Germinal center (tissue), 1 donor: ENCODE measurements around the gene PHTF1.
"Not testable (repeated sequence)": the region's sequence is repeated elsewhere in the genome, so short reads cannot be mapped to it uniquely, and the experiment has no call there.

Experiments
- DNase-seq: peaks from one replicate; pipeline ENCODE4 v3.0.0; 2012; ENCODE audit warnings: mixed read lengths, low spot score

Gene PHTF1

DNA sequence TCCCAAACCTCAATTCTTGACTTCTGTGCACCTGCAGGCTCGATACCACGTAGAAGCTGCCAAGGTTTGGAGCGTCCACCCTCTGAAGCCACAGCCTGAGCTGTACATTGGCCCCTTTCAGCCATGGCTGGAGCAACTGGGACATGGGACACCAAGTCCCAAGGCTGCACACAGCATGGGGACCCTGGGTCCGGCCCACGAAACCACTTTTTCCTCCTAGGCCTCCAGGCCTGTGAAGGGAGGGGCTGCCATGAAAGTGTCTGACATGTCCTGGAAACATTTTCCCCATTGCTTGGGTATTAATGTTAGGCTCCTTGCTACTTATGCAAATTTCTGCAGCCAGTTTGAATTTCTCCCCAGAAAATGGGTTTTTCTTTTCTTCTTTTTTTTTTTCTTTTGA lies 40.7 kb downstream of the PHTF1 start:
- DNase-seq = not testable (repeated sequence)

DNA sequence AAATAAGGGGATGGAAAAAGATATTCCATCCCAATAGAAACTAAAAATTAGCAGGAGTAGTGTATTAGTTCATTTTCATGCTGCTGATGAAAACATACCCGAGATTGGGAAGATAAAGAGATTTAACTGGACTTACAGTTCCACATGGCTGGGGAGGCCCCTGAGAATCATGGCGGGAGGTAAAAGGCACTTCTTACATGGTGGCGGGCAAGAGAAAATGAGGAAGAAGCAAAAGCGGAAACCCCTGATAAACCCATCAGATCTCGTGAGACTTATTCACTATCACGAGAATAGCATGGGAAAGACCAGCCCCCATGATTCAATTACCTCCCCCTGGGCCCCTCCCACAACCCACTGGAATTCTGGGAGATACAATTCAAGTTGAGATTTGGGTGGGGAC lies 41.8 kb downstream of the PHTF1 start:
- not testable (repeated sequence) for DNase-seq

DNA sequence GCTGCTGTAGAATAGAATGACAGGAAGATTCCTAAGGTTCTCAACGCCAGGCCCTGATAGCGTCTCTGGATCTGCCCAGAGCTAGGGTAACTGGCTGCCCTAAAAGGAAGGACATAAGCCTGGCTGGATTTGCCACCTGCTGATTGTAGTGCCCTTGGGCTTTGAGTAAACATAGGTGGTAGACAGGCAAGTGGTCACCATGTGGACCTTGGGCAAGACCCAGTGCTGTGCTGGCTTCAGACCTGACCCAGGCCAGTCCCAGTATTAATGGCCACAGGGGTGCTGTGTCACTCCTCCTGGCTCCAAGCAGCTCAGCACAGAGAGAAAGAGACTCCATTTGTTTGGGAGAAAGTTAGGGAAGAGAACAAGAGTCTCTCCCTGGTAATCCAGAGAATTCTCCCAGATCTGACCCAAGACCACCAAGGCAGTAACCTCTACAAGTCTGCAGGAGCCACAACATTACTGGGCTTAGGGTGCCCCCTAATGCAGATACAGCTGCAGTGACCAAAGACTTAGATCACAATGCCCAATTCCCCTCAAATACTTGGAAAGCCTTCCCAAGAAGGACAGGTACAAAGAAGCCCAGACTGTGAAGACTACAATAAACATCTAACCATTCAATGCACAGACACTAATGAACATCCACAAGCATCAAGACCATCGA lies 44.5 kb downstream of the PHTF1 start:
- no peak for DNase-seq

DNA sequence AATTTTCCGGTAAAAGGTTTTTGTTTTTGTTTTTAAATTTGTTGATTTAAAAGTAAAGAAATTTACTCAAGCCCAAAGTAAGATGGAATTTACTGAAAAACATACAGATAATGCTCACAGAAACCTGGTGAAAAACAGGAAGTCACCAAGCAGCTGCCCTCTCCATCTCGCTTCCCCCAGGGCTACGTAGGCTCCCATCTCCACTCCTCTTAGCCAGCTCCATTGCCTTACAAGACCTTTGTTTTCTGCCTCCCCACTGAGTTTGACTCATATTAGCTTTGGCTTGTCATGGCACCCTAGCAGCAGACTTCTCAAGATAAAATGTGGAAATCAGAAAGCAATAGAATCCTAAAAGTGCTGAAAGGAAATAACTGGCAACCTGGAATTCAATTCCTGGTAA lies 57.9 kb downstream of the PHTF1 start:
- peak; percentile 12 for DNase-seq

DNA sequence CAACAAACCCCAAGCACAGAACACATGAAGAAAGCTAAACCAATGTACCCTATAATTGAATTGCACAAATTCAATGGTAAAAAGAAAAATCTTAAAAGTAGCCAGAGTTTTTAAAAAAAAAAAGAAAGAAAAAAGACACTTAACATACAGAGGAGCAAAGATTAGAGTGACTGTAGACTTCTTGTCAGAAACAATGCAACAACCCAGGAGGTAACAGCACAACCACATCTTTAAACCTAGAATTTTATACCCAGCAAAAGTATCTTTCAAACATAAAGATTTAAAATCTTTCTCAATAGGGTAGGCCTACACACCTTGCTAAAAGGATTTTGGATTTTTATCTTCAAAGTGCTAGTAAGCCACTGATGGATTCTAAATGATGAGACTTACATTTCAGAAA lies 64.4 kb downstream of the PHTF1 start:
- DNase-seq = no peak

DNA sequence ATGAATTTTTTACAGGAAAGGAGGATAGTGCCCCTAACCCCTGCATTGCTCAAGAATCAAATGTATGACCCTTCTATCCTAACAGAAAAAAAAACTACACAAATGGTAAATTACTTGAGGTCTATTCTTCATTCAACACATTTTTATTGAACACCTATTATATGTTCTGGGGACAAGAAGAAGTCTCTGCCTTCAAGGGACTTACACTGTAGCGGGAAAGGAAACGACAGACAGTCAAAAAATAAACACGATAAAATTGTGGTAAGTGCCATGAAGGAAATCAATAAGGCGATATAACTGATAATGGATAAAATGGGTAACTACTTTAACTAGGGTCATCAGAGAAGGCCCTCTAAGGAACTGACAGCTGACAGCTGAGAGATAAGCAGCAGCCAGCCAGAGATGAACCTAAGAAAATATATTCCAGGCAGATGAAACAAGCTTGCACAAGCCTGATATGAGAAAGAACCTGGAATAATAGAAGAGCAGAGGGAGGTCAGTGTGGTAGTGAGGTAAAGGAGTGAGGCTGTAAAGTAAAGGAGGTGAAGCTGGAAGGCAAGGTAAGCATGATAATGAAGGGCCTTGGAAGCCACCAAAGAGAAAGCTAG lies 66.4 kb downstream of the PHTF1 start:
- DNase-seq = no peak

DNA sequence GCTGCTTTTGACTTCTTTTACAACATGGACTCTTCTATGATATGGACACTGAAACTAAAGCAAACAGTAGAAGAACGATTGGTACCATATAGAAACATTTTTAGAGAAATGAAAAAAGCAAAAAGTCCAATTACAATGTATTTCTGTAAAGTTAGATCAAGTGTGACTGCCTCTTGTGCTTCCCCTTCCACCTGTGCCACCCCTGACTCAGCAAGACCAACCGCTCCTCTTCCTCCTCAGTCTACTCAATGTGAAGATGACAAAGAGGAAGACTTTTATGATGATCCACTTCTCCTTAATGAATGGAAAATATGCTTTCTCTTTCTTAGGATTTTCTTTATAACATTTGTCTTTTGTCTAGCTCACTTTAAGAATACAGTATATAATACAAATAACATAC lies 66.9 kb downstream of the PHTF1 start:
- DNase-seq = no peak

DNA sequence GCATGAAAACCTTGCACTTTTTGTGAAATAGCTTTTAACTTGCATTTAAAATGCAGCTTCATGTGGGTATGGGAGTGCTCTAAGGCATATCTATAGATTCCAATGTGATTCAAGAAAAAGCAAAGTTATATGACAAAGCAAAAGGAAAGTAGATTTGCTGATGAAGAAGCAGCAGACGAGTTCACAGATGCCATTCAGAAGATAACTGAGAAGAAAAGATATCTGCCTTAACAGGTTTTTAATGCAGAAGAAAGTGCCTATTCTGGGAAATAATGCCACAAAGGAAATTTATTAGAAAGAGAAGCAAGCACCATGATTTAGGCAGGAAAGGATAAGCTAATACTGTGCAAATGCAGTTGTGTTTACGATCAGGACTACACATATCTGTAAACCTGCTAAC lies 68.1 kb downstream of the PHTF1 start:
- no peak for DNase-seq

DNA sequence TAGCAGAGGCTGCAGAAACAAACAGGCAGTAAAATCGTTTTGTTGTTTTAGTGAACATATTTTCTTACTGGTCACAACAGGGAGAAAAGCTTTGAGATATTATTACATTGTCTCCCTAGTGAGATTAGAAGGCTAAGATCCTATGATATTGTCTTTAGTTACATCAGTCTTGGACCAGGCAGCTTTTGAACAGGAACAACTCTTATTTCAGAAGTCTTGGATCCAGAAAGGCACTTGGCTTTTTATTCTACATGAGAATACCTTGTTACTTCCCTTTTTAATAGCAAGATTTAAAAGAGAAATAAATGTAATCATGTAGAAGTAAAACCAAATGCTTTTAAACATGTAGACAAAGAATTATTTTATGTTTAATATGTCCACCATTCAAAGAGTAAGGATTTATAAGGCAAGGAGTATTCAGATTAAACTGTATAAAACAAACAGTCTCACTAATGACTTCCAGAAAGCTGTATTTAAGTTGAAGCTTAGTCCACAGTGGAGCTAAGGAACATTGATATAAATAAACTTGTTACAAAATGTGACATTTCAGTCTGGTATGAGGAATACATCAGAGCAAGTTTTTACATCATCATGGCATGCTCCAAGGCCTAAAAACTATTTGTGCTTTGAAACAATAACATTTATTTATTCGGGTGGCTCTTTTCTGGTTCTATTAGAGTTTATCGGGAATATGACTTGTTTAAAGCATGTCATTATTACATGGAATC lies 72.2 kb downstream of the PHTF1 start:
- no peak for DNase-seq

DNA sequence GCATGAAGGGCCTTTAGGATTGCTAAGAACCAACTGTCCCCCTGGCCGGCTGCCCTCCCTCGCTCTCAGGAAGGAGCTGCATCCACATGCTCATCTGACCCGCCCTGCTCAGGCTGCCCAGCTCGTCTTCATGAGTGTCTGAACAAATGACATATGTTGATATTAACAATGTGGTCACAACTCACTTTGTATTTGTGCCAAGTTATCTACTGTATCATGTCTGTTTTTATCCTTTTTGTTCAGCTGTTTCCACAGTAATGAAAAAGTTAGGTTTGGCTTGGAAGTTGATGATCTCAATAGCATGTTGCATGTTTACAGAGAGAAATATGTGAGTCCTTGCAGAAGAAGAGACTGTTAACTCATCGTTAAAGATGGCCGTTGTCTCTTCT lies 75.1 kb downstream of the PHTF1 start:
- no peak for DNase-seq

DNA sequence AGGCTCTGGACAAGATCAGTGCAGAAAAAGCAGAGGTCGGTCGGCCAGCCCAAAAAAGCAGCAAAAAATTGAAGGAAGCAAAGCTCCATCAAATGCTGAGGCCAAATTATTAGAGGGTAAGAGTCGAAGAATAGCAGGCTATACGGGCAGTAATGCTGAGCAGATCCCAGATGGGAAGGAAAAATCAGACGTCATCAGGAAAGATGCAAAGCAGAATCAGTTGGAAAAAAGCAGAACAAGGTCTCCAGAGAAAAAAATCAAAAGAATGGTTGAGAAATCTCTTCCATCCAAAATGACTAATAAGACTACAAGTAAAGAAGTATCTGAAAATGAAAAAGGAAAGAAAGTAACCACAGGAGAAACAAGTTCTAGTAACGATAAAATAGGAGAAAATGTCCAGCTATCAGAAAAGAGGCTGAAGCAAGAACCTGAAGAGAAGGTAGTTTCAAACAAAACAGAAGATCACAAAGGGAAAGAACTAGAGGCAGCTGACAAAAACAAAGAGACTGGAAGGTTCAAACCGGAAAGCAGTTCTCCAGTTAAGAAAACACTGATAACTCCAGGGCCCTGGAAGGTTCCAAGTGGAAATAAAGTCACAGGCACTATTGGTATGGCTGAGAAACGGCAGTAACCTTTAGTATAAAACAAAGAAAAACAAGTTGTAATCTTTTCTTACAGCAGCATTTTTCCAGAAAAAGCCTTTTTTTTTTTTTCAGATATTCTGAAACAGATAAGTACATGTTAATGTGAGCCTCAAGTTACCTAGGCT lies 75.7 kb downstream of the PHTF1 start:
- DNase-seq = no peak

DNA sequence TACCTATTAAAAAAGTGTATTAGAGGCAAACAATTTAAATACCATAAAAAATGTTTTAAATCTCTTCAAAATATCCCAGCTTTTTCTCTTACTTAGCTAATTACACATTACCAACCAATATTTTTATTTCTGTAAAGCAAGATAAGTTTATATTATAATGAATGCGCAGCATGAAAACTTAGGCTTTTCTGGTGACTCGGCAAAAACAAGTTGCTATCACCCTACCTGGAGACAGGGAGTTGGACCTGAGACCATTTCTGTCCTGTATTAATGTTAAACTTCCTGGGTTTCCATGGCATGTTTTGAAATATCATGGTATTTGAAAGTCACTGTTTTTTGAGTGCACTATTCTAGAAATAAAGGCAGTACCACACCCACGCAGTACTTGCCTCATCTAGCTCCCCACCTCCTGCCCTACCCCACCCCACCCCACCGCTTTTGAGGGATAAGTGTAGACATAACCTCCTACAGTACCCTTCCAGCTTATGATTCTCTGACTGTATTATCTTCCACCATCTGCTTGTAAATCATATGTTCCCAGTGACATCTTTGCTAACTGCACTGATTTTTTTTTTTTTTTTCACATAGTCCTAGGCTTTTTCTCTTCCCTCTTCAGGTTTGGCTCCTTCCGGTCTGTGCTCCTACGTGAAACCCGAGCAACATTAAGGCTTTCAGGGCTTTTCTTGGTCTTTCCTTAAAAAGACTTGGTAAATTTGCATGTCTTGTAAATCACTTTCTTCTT lies 77.5 kb downstream of the PHTF1 start:
- no peak for DNase-seq

DNA sequence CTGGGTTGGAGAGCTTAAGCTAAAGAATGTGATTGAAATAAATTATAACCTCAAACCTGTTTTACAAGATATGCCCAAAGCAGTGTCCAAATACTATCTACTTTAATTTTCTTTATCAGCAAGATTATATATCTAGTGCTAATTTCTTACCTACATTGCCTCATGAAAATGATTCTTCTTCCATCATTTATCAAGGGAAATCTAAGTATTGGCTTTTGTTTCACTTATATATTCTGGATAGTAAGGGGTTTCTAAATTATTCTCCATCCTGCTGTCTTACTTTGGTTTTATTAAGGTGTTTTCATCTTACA lies 81.2 kb downstream of the PHTF1 start:
- DNase-seq = no peak

DNA sequence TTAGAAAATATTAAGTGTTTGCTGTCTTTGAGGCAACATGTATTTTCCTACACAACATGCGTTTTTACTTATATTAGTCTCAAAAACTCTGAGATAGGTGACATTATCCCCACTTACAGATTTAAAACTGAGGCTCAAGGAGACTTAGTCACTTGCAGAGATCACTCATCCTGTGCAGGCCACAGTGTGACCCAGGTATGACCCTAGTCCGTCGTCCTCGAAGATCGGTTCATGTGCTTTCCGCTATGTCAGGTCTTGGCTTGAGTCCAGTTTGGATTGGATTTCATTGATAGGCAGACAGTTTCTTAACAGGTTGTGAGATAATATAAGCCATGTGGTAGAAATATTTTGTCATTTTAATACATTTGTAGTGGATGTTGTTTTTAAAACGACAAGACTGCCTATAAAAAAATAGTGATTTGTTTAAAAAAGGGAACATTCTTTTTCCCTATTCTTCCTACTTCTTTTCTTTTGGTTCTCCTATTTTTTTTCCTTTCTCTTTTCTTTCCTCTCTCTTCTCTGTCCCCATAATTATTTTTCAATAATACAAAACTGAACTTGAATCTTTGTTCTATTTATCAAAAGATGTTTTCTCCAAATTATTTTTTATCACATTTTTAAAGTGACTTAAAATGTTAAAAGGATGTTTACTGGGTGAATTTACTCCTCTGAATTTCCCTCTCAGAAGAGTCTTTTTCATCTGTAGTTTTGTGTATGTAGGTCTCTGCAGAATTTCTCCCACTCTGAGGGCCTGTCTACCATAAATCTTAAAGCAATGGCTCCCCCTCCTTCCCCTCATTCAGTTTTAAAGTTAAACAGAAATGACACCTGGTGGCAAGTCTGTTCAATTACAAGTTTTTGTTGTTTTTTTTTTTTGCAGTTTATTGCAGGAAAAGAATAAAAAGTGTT lies 81.8 kb downstream of the PHTF1 start:
- peak; percentile 38 for DNase-seq

DNA sequence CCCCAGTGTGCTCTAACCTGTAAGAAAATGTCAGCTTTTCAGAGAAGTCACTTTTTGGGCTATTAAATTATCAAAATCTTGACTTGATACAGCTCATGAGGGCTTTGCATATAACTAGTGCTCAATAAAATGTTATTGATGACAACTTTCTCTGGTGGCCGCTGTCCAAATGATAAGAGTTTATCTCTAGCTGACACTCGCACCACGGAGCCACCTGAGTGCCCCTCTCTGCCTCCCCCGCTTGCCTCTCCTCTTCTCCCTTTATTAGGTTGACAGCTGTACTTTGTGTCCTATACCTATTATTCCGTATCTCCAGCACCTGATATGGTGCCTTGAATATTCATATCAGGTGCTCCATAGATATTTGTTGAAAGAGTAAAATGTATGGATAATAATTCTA lies 82.8 kb downstream of the PHTF1 start:
- no peak for DNase-seq

DNA sequence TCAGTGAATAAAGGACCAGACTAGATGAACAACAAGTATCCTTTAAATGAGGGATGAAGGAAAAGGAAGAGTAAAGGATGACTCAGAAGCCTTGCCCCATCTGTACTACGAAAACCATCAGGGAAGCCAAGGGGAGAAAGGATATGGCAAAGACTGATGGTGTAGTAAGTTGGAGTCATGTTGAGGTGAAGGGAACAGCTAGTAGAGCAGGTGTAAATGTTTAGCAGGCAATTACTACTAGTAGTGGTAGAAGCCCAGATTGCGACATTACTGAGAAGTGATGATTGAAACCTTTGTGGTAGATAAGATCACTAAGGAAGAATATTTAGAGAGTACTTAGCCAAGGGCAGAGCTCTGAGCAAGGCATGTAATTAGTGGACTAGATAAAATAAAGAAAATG lies 84.0 kb downstream of the PHTF1 start:
- DNase-seq = no peak

DNA sequence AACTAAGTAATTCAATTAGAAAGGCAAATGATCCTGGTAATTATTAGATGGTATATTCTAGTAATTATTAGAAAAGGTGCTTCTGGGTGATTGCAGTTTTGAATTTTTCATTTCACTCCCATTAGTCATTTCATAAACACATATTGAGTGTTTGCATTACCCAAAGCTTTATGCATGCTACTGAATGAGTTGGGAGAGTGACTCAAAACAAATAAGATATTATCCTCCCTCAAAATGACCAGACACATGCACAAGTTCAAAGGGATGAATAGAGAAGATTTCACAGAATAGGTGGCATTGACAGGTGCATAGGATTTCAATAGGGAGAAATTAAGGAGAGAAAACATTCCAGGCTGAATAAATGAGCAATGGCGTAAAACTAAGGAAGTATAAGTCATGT lies 84.7 kb downstream of the PHTF1 start:
- no peak for DNase-seq

DNA sequence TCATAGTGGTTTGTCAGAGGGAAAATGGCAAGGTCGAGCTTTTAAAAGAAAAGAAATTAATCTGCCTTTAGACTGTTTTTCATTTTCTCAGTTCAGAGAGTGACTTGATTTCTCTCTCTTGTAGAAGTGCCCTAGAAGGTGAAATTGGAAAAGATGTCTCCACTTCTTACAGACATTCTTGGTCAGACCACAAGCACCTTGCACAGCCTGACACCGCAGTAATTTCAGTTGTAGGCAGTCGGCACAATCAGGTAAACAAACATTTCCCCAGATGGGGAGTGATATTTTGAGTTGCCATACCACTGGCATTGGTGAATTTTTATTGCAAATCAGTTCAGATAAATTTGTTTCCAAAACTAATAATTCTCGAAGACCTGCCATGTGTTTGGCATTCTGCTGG lies 86.8 kb downstream of the PHTF1 start:
- DNase-seq = no peak

DNA sequence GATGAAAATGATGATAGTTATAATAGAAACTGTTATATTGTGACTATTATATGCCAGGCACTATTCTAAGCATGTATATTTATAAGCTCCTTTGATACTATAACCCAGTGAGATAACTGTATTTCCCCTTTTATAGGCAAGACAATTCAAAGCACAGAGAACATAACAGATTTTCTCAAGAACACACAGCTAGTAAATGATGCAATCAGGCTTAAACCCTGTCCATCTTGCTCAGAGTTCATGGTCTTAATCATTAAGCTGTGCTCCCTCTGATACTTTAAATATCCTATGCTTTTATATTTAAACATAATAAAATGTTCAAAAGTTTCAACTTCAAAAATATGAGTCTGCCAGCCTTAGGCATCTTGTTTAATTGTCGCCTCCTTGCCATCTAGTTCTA lies 88.6 kb downstream of the PHTF1 start:
- no peak for DNase-seq

DNA sequence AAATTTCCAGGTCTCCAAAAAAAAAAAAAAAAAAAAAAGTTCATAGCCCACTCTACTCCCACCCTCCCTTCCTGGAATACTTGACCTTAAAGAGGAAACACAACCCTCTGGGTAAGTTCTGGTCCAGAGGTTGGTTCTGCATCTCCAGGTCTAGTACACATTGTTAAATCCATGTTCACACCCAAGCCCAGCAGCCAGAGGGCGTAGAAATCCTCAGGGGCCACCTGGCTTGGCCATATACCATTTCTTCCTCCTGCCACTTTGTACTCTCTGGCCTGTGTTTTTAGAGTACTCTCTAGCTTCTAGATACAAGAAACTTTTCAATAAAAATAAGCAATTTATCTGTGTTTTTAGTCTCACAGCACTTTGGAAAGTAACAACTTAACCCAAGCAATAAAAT lies 89.3 kb downstream of the PHTF1 start:
- DNase-seq = no peak

DNA sequence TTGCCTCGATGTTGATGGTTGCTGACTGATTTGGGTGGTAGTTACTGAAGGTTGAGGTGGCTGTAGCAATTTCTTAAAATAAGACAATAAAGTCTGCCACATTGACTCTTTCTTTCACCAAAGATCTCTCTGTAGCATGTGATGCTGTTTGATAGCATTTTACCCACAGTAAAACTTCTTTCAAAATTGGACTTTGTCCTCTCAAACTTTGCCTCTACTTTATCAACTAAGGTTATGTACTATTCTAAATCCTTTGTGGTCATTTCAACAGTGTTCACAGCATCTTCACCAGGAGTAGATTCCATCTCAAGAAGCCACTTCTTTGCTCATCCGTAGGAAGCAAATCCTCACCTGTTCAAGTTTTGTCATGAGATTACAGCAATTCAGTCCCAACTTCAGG lies 93.2 kb downstream of the PHTF1 start:
- DNase-seq = no peak
